HCT116 (cell line): ENCODE results near the gene DIPK1B.
"Not testable (repeated sequence)": the region's sequence is repeated elsewhere in the genome, so short reads cannot be mapped to it uniquely, and the experiment has no call there.

Source experiments
- ATF3 ChIP-seq: IDR thresholded peaks from 2 replicates; pipeline ENCODE4 v1.6.1; 2012
- CEBPB ChIP-seq: IDR thresholded peaks from 2 replicates; pipeline ENCODE4 v1.6.1; 2012; ENCODE audit warnings: low read depth
- CTCF ChIP-seq, 3 experiments: fragments of 200-600 bp in 1 of 3; sonication (generic) in 1 of 3; IDR thresholded peaks in 2 of 3; conservative IDR thresholded peaks in 1 of 3; 2 replicates each; pipeline ENCODE4 v1.5.1; 2012 to 2017; ENCODE audit warnings: low read depth in 2 of 3, low read length in 2 of 3, antibody characterized with exemption in 1 of 3, borderline replicate concordance in 1 of 3, control low read depth in 1 of 3, mild to moderate bottlenecking in 1 of 3, mixed read lengths in 1 of 3, mixed run types in 1 of 3, moderate library complexity in 1 of 3; ENCODE audit not compliant: insufficient read depth in 1 of 3
- EZH2 ChIP-seq: fragments of 200-600 bp; sonication (generic); IDR thresholded peaks from 2 replicates; pipeline ENCODE4 v1.6.1; 2017; ENCODE audit warnings: antibody characterized with exemption, mixed run types
- EZH2phosphoT487 ChIP-seq: fragments of 200-600 bp; IDR thresholded peaks from 2 replicates; pipeline ENCODE4 v1.6.1; 2018; ENCODE audit warnings: antibody characterized with exemption, borderline replicate concordance
- JUND ChIP-seq: IDR thresholded peaks from 2 replicates; pipeline ENCODE4 v1.6.1; 2012
- MAX ChIP-seq: IDR thresholded peaks from 2 replicates; pipeline ENCODE4 v1.6.1; 2012
- POLR2A ChIP-seq: IDR thresholded peaks from 2 replicates; pipeline ENCODE4 v1.7.0; 2011; ENCODE audit warnings: borderline replicate concordance; ENCODE audit not compliant: insufficient read depth, insufficient read length; ENCODE audit errors: extremely low read depth
- POLR2AphosphoS5 ChIP-seq: IDR thresholded peaks from 2 replicates; pipeline ENCODE4 v1.6.1; 2011; ENCODE audit warnings: mild to moderate bottlenecking, low read depth, low read length, moderate library complexity
- RAD21 ChIP-seq: IDR thresholded peaks from 2 replicates; pipeline ENCODE4 v1.6.1; 2012; ENCODE audit warnings: low read depth, mild to moderate bottlenecking
- REST ChIP-seq: IDR thresholded peaks from 2 replicates; pipeline ENCODE4 v1.6.1; 2012; ENCODE audit warnings: low read depth
- SIN3A ChIP-seq: IDR thresholded peaks from 2 replicates; pipeline ENCODE4 v1.6.1; 2012; ENCODE audit warnings: low read depth
- ZFX ChIP-seq: fragments of 450-650 bp; IDR thresholded peaks from 2 replicates; pipeline ENCODE4 v1.6.1; 2017
- ZNF274 ChIP-seq: fragments of 200-500 bp; sonication (Bioruptor generic); IDR thresholded peaks from 2 replicates; pipeline ENCODE4 v1.6.1; 2014; ENCODE audit warnings: mild to moderate bottlenecking, low read depth, low read length, inconsistent platforms

- TF ChIP-seq CTCF (IDR thresholded peaks at IDR 0.05 in 2 of 3, conservative IDR thresholded peaks at IDR 0.05 in 1 of 3; ENCODE audit: borderline replicate concordance in 1 of 3, insufficient read depth in 1 of 3, low read depth in 2 of 3, low read length in 2 of 3); SIN3A; MAX; ZFX; RAD21; POLR2A; POLR2AphosphoS5; REST; EZH2; ZNF274; EZH2phosphoT487; JUND; CEBPB; ATF3: not testable (repeated sequence)
These were observed 7.6 kb upstream of the DIPK1B start for GRCh38 chr9:136704741-136705140.
